Endodermal cell (in vitro differentiated cells): Measurements from ENCODE around the gene APBA2. TPM values are rescaled to one million over a fixed set of nuclear protein-coding genes. Genes with fewer than 3 reads are reported as not detected.

Experiments used
- DNase-seq: peaks from one replicate; pipeline ENCODE4 v3.0.0-alpha.2; 2017
- H3K27ac ChIP-seq: 2 replicates; pipeline ENCODE4 v1.5.1; 2013; ENCODE audit warnings: mild to moderate bottlenecking, low read depth, low read length, moderate library complexity
- H3K27me3 ChIP-seq: 2 replicates; pipeline ENCODE4 v1.6.1; 2013; ENCODE audit warnings: mild to moderate bottlenecking, low read length, moderate library complexity; ENCODE audit not compliant: insufficient read depth, control insufficient read depth, poor library complexity, severe bottlenecking
- H3K36me3 ChIP-seq: 2 replicates; pipeline ENCODE4 v1.7.0; 2013; ENCODE audit warnings: mild to moderate bottlenecking, low read length, moderate library complexity; ENCODE audit not compliant: control insufficient read depth, insufficient read depth
- H3K4me1 ChIP-seq: one replicate; pipeline ENCODE4 v1.7.0; 2013; ENCODE audit warnings: low read length; ENCODE audit not compliant: control insufficient read depth, insufficient read depth
- H3K4me3 ChIP-seq: 2 replicates; pipeline ENCODE4 v1.5.1; 2013; ENCODE audit warnings: mild to moderate bottlenecking, low read length, moderate library complexity
- H3K9ac ChIP-seq: 2 replicates; pipeline ENCODE4 v1.6.1; 2013; ENCODE audit warnings: mild to moderate bottlenecking, low read length, moderate library complexity; ENCODE audit not compliant: poor library complexity, severe bottlenecking; ENCODE audit errors: extremely low read depth
- H3K9me3 ChIP-seq: 2 replicates; pipeline ENCODE4 v1.6.1; 2013; ENCODE audit warnings: mild to moderate bottlenecking, low read length, moderate library complexity; ENCODE audit not compliant: control insufficient read depth
- H3K27ac Mint-ChIP-seq: 2 replicates; pipeline ENCODE4 v1.8.0; 2020; ENCODE audit warnings: mixed read lengths
- H3K27me3 Mint-ChIP-seq: 2 replicates; pipeline ENCODE4 v1.8.0; 2021; ENCODE audit warnings: mild to moderate bottlenecking, mixed read lengths; ENCODE audit not compliant: insufficient read depth
- H3K36me3 Mint-ChIP-seq: 2 replicates; pipeline ENCODE4 v1.8.0; 2020; ENCODE audit warnings: low read depth, mixed read lengths
- H3K4me1 Mint-ChIP-seq: 2 replicates; pipeline ENCODE4 v1.8.0; 2020; ENCODE audit warnings: mixed read lengths
- H3K4me3 Mint-ChIP-seq: 2 replicates; pipeline ENCODE4 v1.8.0; 2020; ENCODE audit warnings: mild to moderate bottlenecking, moderate library complexity, mixed read lengths
- H3K9me3 Mint-ChIP-seq: 2 replicates; pipeline ENCODE4 v1.8.0; 2020; ENCODE audit warnings: mild to moderate bottlenecking, mixed read lengths
- CTCF ChIP-seq: fragments of 200-600 bp; sonication (generic); conservative IDR thresholded peaks from 2 replicates; pipeline ENCODE4 v1.5.0; 2021; ENCODE audit warnings: antibody characterized with exemption, mild to moderate bottlenecking
- WGBS, 2 experiments: methylation state at CpG; one replicate each; pipeline versions ENCODE4 v1.1.5 to v1.1.7; 2013; ENCODE audit warnings: missing lambda C conversion rate in 2 of 2, mixed read lengths in 1 of 2; ENCODE audit not compliant: insufficient coverage in 1 of 2, insufficient read length in 1 of 2; 5-methylcytosine and 5-hydroxymethylcytosine counted together
- total RNA-seq, 2 donors: library from RNA; stranded (reverse); fragmentation: NEBNext Ultra II Directional in 1 of 2; extraction: Animal tissue kit (Norgen Biotek cat#: 25700) in 1 of 2; gene quantifications; 2 replicates in 1 of 2; 3 replicates in 1 of 2; pipeline ENCODE4 v1.2.1, GENCODE V29; 2021

APBA2 gene
- total RNA-seq, 2 donors from 2014 or later = 27.1 to 27.3 TPM

- Histone ChIP-seq H3K36me3 (no peaks in the 10 kb centered on the region), H3K4me1 (no peaks in the 10 kb centered on the region), H3K27ac (no peak overlapping the region), H3K9ac (no peak overlapping the region), H3K4me3 (no peak overlapping the region), H3K27me3 (no peaks in the 10 kb centered on the region), H3K9me3 (peaks cover 7% of the 10 kb centered on the region)
- H3K36me3 Mint-ChIP-seq = peaks cover 4% of the 10 kb centered on the region
- H3K4me1 Mint-ChIP-seq = no peaks in the 10 kb centered on the region
- H3K27me3 Mint-ChIP-seq = peaks cover 2% of the 10 kb centered on the region
- peaks cover 12% of the 10 kb centered on the region for H3K9me3 Mint-ChIP-seq
- no peak for DNase-seq
- TF ChIP-seq CTCF = no peak
- H3K27ac Mint-ChIP-seq = no peak overlapping the region
- whole genome bisulfite sequencing, 2 experiments = 91 to 94% methylated on average over 2 to 4 of the region's 4 CpGs
- no peak overlapping the region for H3K4me3 Mint-ChIP-seq
Measured at GRCh38 chr15:28896951-28897350, 11.2 kb downstream of the APBA2 start.

GRCh38 chr15:28897861-28898585, 12.2 kb downstream of the APBA2 start:
- no peak overlapping the region for H3K4me3 Mint-ChIP-seq
- peaks cover 7% of the 10 kb centered on the region for H3K9me3 ChIP-seq
- 94 to 98% methylated on average over 11 to 13 of the region's 13 CpGs for WGBS, 2 experiments
- no peaks in the 10 kb centered on the region for H3K36me3 ChIP-seq
- no peak overlapping the region for H3K4me3 ChIP-seq
- TF ChIP-seq CTCF = no peak
- no peaks in the 10 kb centered on the region for H3K4me1 ChIP-seq
- no peaks in the 10 kb centered on the region for H3K27me3 ChIP-seq
- peaks cover 4% of the 10 kb centered on the region for H3K36me3 Mint-ChIP-seq
- H3K9me3 Mint-ChIP-seq = peaks cover 12% of the 10 kb centered on the region
- H3K9ac ChIP-seq = no peak overlapping the region
- no peak overlapping the region for H3K27ac Mint-ChIP-seq
- no peak for DNase-seq
- H3K27me3 Mint-ChIP-seq = peaks cover 2% of the 10 kb centered on the region
- H3K27ac ChIP-seq = no peak overlapping the region
- no peaks in the 10 kb centered on the region for H3K4me1 Mint-ChIP-seq

- Histone ChIP-seq H3K27me3 (no peaks in the 10 kb centered on the region), H3K4me3 (no peak overlapping the region), H3K36me3 (no peaks in the 10 kb centered on the region), H3K9ac (no peak overlapping the region), H3K4me1 (no peaks in the 10 kb centered on the region), H3K9me3 (peaks cover 7% of the 10 kb centered on the region), H3K27ac (no peak overlapping the region)
- Mint-ChIP-seq H3K9me3 (peaks cover 12% of the 10 kb centered on the region), H3K27ac (no peak overlapping the region), H3K4me3 (no peak overlapping the region), H3K27me3 (peaks cover 2% of the 10 kb centered on the region), H3K4me1 (no peaks in the 10 kb centered on the region), H3K36me3 (peaks cover 4% of the 10 kb centered on the region)
- WGBS, 2 experiments = 94 to 98% methylated on average over 11 to 24 of the region's 24 CpGs
- DNase-seq = no peak
- no peak for TF ChIP-seq CTCF
Measured at GRCh38 chr15:28899061-28899738, 13.4 kb downstream of the APBA2 start.
